ENCODE results near the gene BHLHA15. TPM values are rescaled to one million over a fixed set of nuclear protein-coding genes. Genes with fewer than 3 reads are reported as not detected.

The BHLHA15 gene
- total and polyA plus RNA-seq, 12 donors, result 0.57 to 3.6 (median 1.6) TPM; not detected in 8

- H3K4me1 ChIP-seq (replicated peaks in 1 of 2), result no peaks in the 10 kb centered on the region
- WGBS, 4 donors, result 93 to 96% (median 94%) methylated on average over 17 of the region's 17 CpGs
- peaks cover 0 to 18% of the 10 kb centered on the region in 2 donors for H3K36me3 ChIP-seq (replicated peaks in 1 of 2)
- DNase-seq, result peak in 2 of 7 donors; percentile 7 to 15
- H3K27ac ChIP-seq, result no peak overlapping the region
- intact Hi-C loops (cut with DNase I), result no loop called here
- no peaks in the 10 kb centered on the region for H3K27me3 ChIP-seq
- TF ChIP-seq POLR2A (IDR thresholded peaks at IDR 0.05), result no peak
- no peak for TF ChIP-seq CTCF (IDR thresholded peaks at IDR 0.05)
- no peak overlapping the region for H3K4me3 ChIP-seq
- H3K9me3 ChIP-seq (replicated peaks in 1 of 3), result no peaks in the 10 kb centered on the region
Measured at GRCh38 chr7:98209166-98209920, 1.9 kb upstream of the BHLHA15 start.

GRCh38 chr7:98210513-98211220, 572 bp upstream of the BHLHA15 start:
- Histone ChIP-seq H3K27me3 (no peaks in the 10 kb centered on the region), H3K4me3 (peak overlapping the region in 1 of 4 donors; percentile 65), H3K9me3 (replicated peaks in 1 of 3) (no peaks in the 10 kb centered on the region), H3K36me3 (replicated peaks in 1 of 2) (peaks cover 0 to 11% of the 10 kb centered on the region in 2 donors), H3K27ac (no peak overlapping the region), H3K4me1 (replicated peaks in 1 of 2) (no peaks in the 10 kb centered on the region)
- DNase-seq, result peak in 2 of 7 donors; percentile 24 to 25
- intact Hi-C loops (cut with DNase I), result no loop called here
- TF ChIP-seq CTCF (IDR thresholded peaks at IDR 0.05), result no peak
- no peak for TF ChIP-seq POLR2A (IDR thresholded peaks at IDR 0.05)
- WGBS, 4 donors, result 0 to 9% (median 4%) methylated on average over 1 to 48 of the region's 49 CpGs

GRCh38 chr7:98211676-98212531, 665 bp downstream of the BHLHA15 start:
- DNase-seq, result peak in 2 of 7 donors; percentile 21 to 24
- 78 to 85% (median 82%) methylated on average over 14 to 49 of the region's 49 CpGs for WGBS, 4 donors

More at GRCh38 chr7:98211676-98212531, 665 bp downstream of the BHLHA15 start:
- Histone ChIP-seq H3K4me1 (replicated peaks in 1 of 2) (no peaks in the 10 kb centered on the region), H3K36me3 (replicated peaks in 1 of 2) (peaks cover 0 to 4% of the 10 kb centered on the region in 2 donors), H3K9me3 (replicated peaks in 1 of 3) (no peaks in the 10 kb centered on the region), H3K27me3 (no peaks in the 10 kb centered on the region), H3K27ac (no peak overlapping the region), H3K4me3 (peak overlapping the region in 1 of 4 donors; percentile 65)
- TF ChIP-seq POLR2A (IDR thresholded peaks at IDR 0.05), result no peak
- no peak for TF ChIP-seq CTCF (IDR thresholded peaks at IDR 0.05)
- intact Hi-C loops (cut with DNase I), result no loop called here
